MV-4-11 (cell line): ENCODE data around the gene KCNH2.

Source experiments
- DNase-seq: peaks from one replicate; lab custom pipeline; 2025; lab: John Stamatoyannopoulos, UW

KCNH2 gene

DNA sequence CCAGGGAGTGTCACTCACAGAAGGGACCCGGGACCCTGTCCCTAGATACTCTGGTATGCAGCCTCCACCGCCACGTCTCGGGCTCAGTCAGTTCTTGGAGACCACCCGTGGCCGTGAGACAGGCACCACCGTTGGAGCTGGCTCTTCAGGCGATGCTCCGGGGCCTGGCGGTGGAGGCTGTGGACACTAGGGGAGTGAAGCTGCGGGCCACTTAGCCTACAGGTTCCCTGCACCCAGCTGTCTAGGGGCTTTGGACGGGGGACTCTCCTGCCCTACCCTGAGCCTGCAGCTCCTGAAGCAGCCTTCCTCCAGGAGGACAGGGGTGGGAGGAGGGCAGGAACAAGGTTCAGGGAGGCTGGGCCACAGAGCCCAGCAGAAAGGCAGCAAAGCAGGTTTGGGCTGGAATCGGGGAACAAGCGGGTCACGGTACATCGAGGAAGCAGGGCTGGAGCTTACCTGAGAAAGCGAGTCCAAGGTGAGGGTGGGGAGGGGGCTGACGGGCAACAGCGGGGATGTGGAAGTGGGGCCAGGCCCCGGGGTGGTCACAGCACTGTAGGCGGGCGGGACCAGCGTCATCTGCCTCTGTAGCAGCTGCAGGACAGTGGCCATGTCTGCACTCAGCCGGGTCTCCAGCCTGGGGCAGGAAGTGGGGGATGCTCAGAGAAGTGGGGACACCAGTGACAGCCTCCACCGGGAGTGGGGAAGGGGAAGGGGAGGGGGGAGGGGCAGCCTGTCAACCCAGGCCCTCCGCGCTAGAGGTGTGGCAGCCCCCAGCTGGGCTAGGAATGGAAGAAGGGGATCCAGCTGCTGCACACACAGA lies 31.5 kb downstream of the KCNH2 start:
- DNase-seq: no peak

DNA sequence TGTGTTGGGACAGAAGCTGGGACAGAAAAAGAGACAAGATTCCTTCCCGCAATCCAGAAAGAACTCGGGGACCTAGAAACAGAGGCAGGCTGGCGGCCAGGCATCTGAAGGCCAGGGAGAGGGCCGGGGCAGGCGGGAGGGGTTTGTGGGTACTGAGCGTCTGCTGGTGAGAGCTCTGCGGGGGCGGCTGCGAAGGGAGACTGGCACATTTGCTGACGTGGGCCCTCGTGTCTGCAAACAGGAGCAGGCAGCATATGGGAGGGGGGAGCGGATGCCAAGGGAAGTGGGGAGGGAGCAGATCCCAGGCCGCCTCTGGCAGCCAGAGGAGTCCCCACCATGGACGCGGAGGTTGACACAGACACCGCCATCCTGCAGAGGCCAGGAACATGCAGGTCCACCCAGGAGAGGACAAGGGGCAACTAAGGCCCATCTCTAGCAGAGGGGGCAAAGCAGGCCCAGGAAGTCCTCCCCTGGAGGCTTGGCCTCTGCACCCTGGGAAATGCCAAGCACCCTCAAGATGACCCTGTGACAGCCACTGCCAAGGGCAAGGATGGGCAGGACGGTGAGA lies 32.2 kb downstream of the KCNH2 start:
- DNase-seq: no peak

DNA sequence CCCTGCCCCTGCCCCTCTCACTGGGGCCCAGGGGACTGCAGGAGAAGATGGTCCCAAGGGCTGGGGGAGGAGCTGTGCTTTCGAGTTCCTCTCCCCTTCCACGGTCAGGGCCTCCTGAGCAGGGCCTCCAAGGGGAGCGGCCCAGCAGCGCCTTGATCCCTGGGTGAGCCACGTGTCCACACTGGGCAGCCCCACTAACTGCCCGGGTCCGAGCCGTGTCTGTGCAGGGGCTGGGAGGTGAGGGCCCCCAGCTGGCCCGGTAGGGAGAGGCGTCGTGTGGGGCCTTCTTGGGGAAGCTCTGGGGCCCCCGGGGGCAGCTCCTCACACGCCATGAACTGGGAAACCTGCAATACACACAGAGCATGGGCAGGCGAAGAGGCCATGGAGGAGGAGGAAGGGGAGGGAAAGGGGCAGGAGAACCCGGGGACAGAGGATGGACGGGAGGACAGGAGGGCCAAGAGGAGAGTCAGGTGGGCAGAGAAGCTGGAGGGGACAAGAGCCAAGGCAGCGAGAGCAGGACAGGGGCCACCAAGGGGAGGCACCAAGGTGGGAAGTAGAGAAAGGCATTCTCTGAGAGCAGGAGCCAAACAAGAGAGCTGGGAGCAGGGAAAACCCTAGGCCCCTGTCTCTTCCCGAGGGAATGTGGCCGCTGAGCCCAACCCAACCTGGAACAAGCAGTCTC lies 32.8 kb downstream of the KCNH2 start:
- no peak for DNase-seq

DNA sequence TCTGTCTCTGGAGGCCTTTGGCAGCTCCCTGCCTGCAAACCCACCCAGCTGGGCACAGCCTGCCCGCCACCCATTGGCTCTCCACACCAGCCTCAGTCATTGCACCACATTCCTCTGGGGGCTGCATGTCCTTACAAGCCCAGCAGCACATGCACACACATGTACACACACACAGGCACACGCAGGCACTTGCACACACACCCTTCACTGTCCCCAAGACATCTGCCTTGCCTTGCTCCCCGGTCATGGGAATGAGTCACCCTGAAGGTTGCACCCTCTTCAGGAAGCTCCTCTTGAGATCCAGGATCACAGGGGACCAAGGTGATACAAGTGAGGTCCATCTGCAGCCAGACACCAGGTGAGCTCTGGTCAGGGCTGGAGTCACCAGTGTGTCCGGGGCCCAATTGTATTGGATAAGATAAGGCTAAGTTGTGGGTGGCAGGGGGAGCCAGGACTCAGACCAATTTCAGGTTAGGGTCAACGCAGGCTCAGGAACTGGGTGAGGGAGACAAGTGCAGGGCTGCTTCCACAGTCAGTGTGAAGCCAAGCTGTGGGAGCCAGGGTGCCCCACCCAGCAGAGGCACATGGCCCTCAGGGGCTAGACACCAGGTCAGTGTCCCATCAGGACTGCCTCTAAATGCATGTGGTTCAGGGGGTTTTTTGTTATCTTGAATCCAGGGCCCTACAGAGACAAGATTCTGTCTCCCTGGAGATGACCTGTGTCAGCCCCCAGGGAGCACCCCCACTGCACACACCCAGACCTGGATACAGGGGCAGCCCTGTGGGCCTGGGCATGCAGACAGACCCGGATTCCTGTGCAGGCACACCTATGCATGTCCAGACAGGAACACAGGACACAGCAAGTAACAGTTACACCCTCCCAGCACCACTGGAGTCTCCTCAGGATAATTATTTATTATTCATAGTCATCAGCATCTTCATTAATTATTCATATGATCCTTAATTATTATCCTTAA lies 33.8 kb downstream of the KCNH2 start:
- DNase-seq: peak; percentile 9

GRCh38 chr7:150943453-150943814 lies 34.7 kb downstream of the KCNH2 start:
- no peak for DNase-seq

DNA sequence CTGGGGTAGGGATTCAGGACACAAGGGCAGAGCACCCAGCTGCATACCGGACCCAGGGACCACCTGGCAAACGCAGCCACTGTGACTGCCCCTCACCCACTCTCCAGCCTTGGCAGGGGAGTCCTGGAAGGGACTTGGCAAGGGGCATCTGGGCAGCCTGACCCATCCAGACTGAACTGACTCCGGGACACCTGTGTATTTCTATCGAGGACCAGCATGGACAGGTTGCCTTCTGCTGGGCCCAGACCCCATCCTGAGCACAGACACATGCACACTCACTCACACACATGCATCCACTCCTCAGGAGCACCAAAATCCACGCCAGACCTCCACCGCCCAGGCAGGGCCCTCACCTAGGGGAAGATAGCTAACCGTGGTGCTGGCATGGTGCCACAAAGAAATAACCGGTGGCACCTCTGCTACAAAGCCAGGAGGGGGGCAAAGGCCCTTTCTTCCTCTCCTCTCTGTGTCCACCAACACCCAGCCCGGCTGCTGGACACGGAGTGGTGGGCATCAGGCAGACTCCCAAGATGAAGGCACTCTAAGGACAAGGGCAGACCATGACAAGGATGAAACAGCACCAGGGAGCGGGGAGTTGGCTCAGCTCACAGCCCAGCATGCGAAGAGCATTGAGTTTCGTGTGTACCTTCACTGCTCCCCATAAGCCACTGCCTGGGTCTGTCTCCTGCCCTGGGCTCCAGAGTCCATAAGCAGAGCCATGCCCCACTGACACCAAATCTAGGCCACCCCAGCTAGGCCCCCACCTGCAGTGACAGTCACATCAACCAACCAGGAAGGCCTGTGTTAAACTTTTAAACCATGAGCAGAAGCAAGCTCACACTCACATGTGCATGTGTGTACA lies 35.3 kb downstream of the KCNH2 start:
- no peak for DNase-seq

GRCh38 chr7:150942001-150942590 lies 36.0 kb downstream of the KCNH2 start:
- peak; percentile 24 for DNase-seq

- DNase-seq: no peak
Observed at GRCh38 chr7:150941351-150942000, 36.6 kb downstream of the KCNH2 start.

DNA sequence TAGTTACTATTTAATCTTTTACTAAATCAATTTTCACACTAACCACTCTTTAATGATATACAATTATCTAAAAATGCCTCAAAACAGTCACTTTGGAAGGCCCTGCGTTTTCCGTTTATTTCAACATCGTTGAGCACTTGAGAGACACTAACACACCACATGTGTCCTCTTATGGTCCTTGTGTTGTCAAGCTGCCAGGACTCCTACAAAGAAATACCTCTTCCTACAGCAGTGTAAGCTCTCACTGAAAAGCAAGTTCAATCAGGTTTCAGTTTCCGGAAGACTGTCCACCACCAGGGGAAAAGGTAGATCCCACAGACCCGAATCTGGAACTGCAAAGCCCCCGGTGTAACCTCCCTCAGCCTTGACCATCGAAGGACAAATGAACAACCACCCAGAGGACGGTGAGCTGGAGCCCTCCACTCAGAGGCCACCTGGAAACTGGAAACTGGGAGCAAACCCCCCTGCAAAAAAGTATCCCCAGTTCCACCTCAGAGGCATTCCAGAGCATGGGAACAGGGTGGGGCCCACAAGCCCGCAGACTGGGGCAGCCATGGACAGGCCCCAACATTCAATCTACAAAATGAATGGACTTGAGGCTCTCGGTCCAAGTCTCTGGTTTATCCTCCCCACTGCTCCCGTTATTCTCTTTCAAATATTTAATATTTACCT lies 37.6 kb downstream of the KCNH2 start:
- no peak for DNase-seq

- DNase-seq: no peak
Observed at GRCh38 chr7:150939466-150939865, 38.7 kb downstream of the KCNH2 start.

DNA sequence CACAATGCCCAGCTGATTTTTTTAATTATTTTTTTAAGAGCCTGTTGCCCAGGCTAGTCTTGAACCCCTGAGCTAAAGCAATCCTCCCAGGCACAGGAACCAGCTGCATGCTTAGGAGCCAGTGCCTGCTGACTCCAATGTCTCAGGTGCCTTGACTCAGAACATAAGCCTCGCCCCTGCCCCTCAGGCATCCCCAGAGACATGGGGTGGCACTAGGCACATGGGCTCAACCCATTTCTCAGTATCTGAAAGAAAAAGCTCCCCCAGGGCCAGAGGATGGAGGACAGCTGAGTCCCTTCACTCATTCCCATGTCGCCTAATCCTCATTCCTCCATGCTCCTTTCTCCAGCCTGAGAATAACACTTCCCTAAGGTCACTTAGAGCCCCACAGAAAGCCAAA lies 39.1 kb downstream of the KCNH2 start:
- DNase-seq: no peak

- no peak for DNase-seq
Observed at GRCh38 chr7:150938566-150938965, 39.6 kb downstream of the KCNH2 start.

DNA sequence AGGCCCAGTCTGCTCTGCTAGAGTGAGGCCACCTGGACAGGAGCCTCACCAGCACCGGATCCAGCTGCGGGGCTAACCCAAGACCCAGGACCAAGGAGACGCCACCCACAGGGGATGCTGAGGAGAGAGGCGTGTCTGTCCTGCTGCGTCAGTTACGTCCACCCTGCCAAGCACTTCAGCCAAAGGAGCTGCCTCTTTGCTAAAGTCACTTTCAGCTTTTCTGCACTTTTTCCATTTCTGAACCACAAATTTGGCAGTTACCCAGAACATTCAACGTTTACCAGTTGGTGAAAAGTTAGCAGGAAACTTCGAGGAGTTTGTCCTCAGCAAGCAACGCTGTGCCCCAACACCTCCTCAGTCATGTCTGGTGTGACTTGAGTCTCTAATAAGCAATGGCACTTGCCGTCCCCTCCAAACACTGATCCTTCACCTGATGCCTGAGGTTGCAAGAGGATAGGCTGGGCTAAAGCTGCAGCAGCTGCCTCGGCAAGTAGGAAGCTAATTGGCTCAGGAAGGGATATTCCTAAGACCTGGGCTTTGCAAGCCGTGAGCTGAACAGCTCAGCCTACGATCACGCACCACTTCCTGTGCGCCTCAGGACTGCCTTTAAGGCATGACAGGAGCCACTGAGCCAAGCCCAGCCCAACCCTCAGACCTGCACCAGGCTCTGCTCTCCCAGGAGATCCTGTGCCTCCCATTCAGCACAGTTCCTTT lies 40.1 kb downstream of the KCNH2 start:
- no peak for DNase-seq

DNA sequence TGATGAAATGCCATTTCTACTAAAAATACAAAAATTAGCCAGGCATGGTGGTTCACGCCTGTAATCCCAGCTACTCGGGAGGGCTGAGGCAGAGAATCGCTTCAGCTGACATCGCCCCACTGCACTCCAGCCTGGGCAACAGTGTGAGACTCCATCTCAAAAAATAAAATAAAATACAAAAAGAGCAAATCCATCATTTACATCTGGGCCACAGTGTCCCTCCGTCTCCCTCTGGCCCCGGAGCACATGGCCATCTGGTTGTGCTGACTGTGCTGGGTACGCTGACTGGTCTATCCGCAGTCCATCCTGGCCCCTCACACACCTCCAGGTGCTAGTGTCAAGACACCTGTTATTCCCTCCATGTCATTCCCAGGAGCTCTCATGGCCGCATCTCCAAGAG lies 42.1 kb downstream of the KCNH2 start:
- DNase-seq: no peak

GRCh38 chr7:150935149-150935548 lies 43.0 kb downstream of the KCNH2 start:
- no peak for DNase-seq

DNA sequence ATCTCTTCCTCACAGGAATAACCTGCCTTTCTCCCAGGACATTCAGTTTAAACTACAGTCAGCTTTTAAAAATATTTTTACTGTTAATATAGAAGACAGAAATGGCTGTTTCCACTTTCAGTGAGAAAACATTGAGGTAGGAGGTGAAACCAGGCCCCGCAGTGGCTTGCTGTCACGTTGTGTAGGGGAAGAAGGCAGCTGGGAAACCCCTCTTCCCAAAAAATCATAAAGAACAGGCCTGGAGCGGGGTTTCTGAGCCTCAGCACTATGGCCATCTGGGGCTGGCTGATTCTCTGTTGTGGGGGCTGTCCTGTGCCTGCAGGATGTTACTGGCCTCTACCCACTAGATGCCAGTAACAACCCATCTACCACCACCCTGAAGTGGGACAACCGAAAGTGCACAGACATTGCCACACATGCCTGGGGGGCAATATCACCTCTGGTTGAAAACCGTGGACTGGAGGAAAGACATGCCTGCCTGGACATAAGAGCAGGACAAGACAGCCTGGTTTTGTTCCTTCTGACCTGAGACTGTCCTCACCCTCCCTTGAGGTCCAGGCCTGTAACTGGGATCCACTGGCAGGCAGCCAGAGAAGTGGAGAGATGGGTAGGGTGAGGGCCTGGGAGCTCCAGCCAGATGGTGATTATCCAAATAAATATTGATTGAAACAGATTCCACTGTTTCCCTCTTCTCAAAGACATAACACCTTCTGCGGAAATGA lies 43.9 kb downstream of the KCNH2 start:
- no peak for DNase-seq

DNA sequence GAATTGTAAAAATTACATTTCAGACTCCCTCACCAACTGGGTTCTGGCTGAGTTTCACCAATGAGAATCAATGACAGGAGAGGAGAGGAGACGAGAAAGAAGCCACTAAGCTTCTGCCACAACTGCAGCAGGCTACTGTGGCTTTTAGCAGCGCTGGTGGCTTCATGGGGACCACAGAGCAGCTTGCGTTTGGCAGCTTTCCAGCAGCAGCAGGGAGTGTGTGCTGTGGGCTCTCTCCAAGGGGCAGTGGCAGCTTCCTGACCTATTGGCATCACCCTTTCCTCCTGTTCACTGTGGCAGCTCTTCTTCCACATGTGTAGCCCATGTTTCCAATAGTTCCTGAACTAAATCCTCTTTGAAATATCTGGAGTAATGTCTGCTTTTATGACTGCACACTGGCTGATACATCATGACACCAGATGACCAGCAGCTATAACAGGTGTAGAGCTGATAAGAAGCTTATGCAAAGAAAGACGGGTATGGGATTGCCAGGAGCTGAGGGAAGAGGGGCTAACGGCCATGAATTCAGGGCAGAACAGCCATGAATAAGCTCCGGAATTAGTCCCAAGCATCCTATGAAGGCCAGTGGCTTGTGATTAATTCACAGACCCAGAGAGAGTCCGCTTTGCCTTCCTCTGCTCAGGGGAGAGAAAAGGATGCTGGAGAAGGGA lies 46.8 kb downstream of the KCNH2 start:
- DNase-seq: peak; percentile 80

DNA sequence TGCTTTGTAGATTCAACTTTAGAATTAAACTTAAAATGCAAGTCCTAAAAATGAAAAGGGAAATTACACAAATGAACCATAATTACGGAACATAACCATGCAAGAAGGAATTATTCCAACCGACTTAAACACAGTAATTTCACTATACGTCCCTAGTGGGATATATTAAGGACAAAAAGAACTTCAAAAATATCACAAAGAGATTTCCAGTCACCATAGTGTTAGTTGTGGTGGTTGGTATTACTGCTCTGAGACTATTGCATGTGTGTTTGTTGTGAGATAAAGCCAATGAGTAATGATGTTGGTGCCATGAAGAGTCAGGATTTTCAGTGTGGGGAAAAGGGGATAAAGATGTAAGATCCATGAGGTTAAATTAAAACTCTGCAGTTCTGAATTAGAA lies 49.6 kb downstream of the KCNH2 start:
- no peak for DNase-seq
